Activated CD8-positive, alpha-beta memory T cell treated with anti-CD3 and anti-CD28 coated beads for 24 hours (primary cell): ENCODE results near the gene NRIP2.
"Not testable (repeated sequence)": the region's sequence is repeated elsewhere in the genome, so short reads cannot be mapped to it uniquely, and the experiment has no call there.

ENCODE experiments used
- DNase-seq: peaks from one replicate; pipeline ENCODE4 v3.0.0-alpha.2; 2020

NRIP2 gene, protein sequence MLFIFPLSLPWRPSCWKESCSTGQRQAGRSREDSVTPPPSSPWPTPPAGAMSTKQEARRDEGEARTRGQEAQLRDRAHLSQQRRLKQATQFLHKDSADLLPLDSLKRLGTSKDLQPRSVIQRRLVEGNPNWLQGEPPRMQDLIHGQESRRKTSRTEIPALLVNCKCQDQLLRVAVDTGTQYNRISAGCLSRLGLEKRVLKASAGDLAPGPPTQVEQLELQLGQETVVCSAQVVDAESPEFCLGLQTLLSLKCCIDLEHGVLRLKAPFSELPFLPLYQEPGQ

DNA sequence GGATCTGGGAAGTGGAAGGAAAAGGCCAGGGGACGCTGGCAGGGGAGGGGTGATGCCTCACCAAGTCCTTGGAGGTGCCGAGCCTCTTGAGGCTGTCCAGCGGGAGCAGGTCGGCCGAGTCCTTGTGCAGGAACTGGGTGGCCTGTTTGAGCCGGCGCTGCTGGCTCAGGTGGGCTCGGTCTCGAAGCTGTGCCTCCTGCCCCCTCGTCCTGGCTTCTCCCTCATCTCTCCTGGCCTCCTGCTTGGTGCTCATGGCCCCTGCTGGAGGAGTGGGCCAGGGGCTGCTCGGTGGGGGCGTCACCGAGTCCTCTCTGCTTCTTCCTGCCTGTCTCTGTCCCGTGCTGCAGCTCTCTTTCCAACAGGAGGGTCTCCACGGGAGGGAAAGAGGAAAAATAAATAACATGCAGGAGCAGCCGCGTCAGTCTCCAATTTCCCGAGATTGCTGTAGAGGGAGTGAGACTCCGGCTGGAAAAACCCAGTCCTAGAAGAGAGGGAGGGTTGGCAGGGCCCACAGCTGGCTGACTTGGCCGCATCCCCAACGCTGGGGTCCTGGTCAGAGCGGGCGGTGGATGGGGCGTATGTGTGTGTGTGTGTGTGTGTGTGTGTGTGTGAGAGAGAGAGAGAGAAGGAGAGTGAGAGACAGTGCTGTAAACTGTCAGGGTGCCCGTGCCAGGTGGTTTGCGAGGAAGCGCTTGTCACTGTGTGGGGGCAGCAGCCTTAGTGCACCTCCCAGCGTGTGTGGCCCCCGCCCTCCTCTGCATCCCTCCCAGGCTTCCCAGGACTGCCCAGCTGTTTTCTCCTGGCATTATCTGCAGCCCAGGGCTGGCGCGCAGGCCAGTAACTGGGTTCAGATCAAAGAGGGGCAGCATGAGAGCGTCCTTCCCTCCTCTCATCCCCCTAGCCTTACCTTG lies at the start of gene NRIP2:
TSS of gene NRIP2 (minus strand) at position 455 of the 911 bp plus-strand sequence. CDS start at position 403, 52 bp downstream.
- DNase-seq, result no peak

DNA sequence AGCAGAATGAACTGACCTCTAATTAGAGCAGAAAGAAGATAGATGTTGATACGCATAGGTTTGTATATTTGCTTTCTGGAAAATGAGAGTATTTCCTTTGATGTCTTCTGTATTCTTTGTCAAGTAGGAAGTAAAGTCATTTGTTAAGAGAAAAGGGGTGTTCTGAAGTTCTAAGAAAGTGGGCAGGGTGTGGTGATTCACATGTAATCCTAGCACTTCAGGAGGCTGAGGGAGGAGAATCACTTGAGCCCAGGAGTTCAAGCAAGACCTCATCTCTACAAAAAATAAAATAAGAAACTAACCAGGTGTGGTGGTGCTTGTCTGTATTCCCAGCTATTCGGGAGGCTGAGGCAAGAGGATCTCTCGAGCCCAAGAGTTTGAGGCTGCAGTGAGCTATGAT lies 45.0 kb upstream of the NRIP2 start:
- no peak for DNase-seq

- no peak for DNase-seq
Observed at GRCh38 chr12:2877953-2878732, 43.3 kb upstream of the NRIP2 start.

GRCh38 chr12:2877047-2877952 lies 42.5 kb upstream of the NRIP2 start, which contains the start of the genes FOXM1 and RHNO1:
Gene FOXM1, minus strand, starts transcription at chr12:2877174. Its CDS starts 2,696 bp downstream, at chr12:2874478.
Gene RHNO1, plus strand, starts transcription at chr12:2877223. Its CDS starts 8,144 bp downstream, at chr12:2885367.
- DNase-seq, result peak; percentile 94

GRCh38 chr12:2876431-2877046 lies 41.7 kb upstream of the NRIP2 start:
- DNase-seq, result no peak

- not testable (repeated sequence) for DNase-seq
Observed at GRCh38 chr12:2868986-2869632, 34.3 kb upstream of the NRIP2 start.

DNA sequence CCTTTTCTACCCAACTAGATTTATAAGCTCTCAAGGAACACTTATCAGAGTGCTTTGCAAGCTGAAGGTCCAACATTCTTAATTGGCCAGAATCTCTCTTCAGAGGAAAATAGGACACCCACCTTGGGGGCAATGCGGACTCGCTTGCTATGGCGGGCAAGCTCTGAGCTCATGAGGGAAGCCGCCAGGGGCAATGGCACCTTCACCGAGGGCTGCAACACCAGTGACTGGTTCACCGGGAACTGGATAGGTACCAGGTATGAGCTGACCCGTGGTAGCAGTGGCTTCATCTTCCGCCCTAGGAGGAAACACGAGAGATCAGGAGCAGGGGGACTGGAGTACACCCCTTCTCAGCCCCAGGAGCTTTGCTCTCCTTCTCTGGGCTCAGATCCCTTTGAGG lies 29.4 kb upstream of the NRIP2 start:
- DNase-seq, result no peak

DNA sequence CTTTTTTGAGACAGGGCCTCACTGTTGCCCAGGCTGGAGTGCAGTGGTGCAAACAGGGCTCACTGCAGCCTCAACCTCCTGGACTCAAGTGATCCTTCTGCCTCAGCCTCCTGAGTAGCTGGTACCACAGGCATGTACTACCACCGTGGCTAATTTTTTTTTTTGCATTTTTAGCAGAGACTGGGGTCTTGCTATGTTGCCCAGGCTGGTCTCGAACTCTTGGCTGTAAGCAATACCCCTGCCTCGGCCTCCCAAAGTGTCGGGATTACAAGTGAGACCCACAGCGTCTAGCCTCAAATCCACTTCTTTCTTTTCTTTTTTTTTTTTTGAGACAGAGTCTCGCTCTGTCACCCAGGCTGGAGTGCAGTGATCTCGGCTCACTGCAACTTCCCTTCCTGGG lies 28.6 kb upstream of the NRIP2 start:
- not testable (repeated sequence) for DNase-seq

- no peak for DNase-seq
Observed at GRCh38 chr12:2862876-2863275, 28.0 kb upstream of the NRIP2 start.

- DNase-seq, result no peak
Observed at GRCh38 chr12:2860170-2860569, 25.3 kb upstream of the NRIP2 start.

DNA sequence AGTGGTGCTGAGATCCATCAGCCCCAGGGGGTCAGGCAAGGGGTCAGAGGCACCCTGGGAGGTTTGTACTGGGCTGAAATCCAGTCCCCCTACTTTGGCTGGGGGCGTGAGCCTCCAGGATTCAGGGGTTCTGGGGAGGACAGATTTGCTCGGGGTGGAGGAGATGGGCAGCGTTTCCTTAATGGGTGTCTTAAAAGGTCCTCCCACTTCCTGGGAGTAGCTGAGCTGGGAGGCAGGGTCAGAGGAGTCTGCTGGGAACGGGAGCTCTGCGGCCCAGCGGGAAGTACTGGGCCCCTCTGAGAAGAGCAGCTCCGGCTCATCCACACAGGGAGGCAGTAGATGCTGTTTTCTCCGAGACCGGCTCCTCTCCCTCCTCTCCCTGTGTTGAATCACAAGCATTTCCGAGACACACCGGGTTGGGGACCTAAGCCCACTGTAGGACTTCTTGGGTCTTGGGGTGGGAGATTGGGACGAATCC lies 24.1 kb upstream of the NRIP2 start:
- DNase-seq, result no peak

DNA sequence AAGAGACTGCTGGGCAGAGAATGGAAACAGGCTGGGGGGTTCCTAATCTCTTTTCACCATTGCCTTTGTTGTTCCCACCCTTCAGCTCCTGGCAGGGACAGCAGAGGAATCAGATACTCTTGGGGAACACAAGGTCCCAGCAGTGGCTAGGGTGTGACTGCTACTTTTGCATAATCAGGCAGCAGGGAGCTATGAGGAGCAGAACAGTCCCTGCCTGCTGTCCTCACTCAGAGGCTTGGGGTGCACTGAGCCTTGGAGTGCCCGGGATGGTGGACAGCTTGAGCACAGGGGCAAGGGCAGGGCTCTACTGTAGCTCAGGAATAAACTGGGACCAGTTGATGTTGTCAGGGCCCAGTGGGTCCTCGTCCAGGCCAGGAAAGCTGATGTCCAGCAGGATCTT lies 23.5 kb upstream of the NRIP2 start:
- DNase-seq, result no peak

GRCh38 chr12:2857576-2857975 lies 22.7 kb upstream of the NRIP2 start:
- DNase-seq, result no peak

- DNase-seq, result no peak
Observed at GRCh38 chr12:2857021-2857431, 22.2 kb upstream of the NRIP2 start, which contains the start of gene TEX52. Gene TEX52, minus strand, starts transcription at chr12:2857039. Its CDS starts 13 bp downstream, at chr12:2857026.

GRCh38 chr12:2856051-2856450 lies 21.2 kb upstream of the NRIP2 start:
- no peak for DNase-seq

GRCh38 chr12:2855546-2855945 lies 20.7 kb upstream of the NRIP2 start:
- DNase-seq, result no peak

- DNase-seq, result no peak
Observed at GRCh38 chr12:2854669-2855453, 20.0 kb upstream of the NRIP2 start.

DNA sequence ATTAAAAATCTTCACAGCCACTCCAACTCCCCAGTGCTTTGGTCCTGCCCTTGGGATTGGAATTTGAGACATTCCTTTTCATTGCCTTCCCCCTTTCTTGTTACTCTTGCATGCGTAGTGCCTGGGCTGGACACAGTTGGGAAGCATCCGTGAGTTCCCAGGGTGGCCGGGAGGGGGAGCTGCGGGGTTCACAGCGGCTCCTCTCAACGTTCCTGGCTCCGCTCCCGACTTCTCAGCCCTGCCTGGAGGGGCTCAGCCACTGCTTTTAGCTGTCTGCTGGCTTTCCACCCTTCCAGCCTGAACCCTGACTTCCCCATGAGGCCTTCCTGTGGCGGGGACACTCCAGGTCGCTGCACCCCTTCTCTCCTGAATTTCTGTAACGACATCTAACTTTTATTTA lies 18.8 kb upstream of the NRIP2 start:
- DNase-seq, result peak; percentile 75

DNA sequence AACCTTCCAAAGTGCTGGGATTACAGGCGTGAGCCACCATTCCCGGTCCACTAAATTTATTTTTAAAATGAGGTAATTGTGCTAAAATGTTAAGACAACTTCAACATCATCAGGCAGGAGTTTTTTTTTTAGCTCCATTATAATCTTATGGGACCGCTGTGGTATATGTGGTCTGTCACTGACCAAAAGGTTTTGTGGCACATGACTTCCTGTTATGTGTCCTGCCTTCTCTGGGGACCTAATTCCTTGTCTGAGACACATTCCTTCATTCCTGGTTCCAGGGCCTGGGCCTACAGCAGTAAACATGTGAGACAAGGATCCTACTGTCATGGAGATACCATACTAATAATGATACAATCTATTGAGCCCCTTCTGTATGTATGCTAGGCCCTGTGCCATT lies 17.1 kb upstream of the NRIP2 start:
- no peak for DNase-seq

DNA sequence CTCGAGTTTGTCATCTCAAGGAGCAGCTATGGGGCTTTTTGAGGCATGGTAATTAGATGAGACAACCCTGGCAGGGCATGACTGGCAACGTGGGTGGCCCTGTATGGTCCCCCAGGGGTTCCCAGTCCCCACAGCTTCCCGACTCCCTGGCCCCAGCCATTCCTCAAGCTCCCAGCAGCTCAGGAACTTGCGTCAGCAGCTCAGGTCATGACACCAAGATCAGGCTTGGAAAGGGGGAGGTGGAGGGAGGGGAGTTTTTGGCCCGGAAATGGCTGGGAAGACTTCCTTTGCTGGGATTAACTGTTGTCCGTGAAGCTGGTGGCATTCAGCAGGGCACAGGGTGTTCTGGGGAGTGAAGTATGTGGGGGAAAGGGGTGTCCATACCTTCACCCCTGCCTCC lies 10.4 kb upstream of the NRIP2 start:
- DNase-seq, result no peak
